Stimulated activated CD8-positive, alpha-beta memory T cell treated with anti-CD3 and anti-CD28 coated beads, Interleukin-2, amount 100 ng/mL, for 48 hours (primary cell): ENCODE measurements around the gene OR2H1.

Experiments
- DNase-seq, 2 donors: peaks; one replicate each; pipeline ENCODE4 v3.0.0-alpha.2; 2020; ENCODE audit warnings: low read depth in 2 of 2

Gene OR2H1

DNA sequence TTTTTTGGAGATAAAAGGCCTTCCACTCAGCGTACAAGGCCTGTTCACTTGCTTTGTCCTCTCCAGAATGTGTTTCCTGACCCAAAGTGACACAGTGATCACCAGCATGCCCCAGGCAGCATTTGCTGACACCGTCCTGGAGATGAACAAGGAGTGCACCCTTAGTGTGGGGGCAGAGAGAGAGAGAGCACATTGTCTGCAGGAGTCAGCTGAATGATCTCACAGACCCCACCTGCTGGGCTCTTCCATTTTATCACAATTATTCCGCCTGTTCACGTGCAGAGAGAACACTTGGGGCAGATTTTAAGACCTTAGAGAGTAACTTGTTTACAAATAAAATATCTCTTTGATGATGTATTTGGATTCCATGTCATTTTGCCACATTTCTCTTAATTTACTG is 53.2 kb downstream of the OR2H1 start:
- DNase-seq = no peak

DNA sequence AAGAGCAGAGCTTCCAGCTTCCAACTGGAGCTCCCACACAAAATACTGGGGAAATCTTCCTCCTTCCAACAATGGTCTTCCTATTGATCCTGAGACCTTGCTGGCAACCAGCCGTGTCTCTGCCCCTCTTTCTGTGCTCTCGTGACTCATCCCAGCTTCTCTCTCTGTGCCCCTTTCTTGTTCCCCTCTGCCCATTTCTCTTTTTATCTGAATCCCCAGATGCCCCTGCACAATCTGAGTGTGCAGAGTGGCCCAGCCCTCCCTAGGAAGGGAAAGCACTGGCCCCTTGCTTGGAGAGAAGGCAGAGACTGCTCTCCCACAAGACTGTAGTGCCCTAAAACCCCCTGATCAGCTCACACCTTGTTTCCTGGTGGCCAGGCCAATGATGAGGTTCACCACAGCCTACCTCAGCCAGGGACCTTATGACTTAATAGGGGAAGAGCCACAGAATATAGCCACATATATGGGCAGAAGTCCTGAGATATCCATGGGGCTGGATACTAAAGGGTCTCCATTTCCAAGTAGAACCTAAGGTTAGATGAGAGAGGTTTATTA is 53.9 kb downstream of the OR2H1 start:
- DNase-seq = no peak
